ENCODE data around the gene SLC25A18. TPM values are rescaled to one million over a fixed set of nuclear protein-coding genes. Genes with fewer than 3 reads are reported as not detected.
"Not testable (repeated sequence)": the region's sequence is repeated elsewhere in the genome, so short reads cannot be mapped to it uniquely, and the experiment has no call there.

SLC25A18 gene, protein sequence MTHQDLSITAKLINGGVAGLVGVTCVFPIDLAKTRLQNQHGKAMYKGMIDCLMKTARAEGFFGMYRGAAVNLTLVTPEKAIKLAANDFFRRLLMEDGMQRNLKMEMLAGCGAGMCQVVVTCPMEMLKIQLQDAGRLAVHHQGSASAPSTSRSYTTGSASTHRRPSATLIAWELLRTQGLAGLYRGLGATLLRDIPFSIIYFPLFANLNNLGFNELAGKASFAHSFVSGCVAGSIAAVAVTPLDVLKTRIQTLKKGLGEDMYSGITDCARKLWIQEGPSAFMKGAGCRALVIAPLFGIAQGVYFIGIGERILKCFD
- total RNA-seq, result 1 to 10 TPM in 1 of 2 donors, under 1 TPM in 1; 0.76 to 1.2 TPM
- long read RNA-seq, donor 1, result 0 reads
- long read RNA-seq, donor 2, partial matches to known transcripts, result 0 of 1 reads
- long read RNA-seq, donor 2, other reads (novel, unspliced or antisense), result 1 of 1 reads

DNA sequence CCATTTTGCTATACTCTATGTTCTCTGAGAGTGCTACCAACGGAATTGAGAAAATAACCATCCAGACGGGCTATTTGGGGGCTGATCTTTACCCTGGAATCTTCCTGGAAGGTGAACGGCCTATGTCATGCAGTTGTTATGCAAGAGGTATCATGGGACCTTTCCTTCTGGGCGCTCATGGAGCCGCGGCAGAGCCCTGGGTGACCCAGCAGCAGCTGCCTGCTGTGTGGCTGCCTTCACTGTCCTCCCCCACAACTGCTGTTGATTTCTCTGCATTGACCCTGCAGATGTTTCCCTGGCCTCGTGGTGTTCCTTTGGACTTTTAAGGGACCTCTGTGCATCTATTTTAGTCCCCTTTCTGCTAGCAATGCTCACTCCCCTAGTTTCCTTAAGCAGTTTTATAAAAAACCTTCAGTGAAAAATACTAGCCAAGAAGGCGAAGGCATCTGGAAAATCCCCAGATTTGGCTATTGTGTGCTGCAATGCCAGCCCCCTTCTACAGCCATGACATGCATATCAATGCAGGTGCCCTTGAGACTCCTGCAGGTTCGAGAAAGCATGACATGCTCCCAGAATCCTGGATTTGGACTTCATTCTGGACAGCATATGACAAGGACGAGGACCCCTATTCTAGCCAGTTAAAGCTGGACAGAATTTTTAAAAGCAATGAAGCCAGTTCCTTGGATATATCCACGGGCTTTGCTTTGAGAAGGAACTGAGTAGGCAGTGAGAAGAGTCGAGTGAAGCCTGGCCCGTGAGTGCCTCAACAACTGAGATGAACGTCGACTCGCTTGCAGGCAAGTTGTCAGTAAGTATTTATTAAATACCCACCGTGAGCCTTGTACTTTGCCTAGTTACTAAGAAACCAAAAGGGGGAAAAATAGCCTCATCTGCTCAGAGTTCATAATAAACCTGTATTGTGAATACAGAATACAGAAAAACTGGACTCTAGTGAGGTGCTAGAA is at the start of gene SLC25A18:
SLC25A18 (plus strand) TSS at position 593 of the 965 bp plus-strand sequence. CDS start 16,447 bp downstream, outside the sequence.
- intact Hi-C loops (cut with DNase I), result no loop called here
- DNase-seq (ENCODE audit: low spot score), result peak; percentile 78

DNA sequence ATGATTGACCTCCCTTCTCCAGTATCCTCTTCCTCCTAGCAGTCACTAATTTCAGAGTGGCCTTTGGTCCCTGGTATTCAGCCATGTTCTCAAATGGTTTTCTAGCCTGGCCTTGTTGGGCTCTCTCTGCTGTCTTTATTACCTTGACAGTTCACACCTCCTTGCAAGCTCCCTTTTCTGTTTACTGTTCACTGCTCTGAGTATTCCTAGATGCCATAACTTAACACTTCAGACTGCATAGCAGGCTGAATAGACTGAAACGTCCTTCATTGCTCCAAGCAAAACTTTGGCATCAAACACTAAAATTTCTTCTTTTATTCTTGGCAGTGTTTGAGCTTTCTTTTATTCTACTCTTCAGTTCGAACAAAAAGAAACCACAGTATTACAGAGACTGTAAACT is 49.7 kb upstream of the SLC25A18 start:
- intact Hi-C loops (cut with DNase I), result no loop called here
- DNase-seq (ENCODE audit: low spot score), result no peak

DNA sequence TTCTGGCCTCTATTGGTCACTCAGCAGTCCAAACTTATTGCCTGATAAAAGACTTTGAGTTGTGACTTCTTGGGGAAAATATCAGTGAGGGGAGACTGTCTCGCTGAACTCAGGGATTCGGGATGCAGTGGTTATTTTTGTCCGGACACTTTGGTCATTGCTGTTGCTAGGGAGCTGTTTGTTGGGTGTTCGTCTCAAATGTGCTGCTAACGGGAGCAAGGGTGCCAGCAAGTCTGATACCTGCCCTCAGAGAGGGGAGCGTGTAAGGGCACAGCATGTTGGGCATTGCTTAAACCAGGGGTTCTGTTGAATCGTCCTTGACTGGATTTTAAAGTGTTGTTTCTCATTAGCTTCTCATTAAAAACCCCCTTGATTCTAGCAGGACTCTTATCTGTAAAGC is 49.2 kb upstream of the SLC25A18 start:
- intact Hi-C loops (cut with DNase I), result no loop called here
- DNase-seq (ENCODE audit: low spot score), result no peak

DNA sequence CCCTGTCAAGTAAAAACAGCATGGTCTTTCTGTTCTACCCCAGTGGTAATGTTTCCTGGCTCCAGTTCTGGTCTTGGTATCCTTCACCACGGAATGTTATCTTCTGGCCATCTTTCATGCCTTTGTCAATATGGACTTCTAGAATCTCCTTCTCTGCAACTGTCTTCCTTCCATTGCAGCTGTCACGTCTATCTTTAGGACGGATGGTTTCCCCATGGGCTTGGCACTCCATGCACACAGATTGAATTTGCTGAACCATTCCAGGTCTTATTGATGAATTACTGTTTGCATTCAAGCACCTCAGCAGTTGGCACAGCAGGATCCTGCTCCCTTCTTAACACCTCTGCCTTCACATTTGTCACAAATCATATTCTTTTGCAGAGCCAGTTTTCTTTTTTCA is 44.9 kb upstream of the SLC25A18 start:
- no peak for DNase-seq (ENCODE audit: low spot score)
- intact Hi-C loops (cut with DNase I), result no loop called here

DNA sequence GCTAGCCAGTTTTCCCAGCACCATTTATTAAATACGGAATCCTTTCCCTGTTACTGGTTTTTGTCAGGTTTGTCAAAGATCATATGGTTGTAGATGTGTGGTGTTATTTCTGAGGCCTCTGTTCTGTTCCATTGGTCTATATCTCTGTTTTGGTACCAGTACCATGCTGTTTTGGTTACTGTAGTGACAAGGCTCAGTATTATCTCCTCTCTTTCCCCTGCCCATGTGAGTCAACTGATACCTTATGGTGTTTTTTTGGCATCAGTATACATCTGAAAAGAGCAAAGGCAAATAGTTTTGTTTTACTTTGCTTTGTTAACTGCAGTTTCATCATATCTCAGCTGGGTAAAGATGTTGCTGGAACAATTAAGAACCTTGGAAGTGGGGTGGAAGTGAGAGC is 41.3 kb upstream of the SLC25A18 start:
- intact Hi-C loops (cut with DNase I); DNase-seq (ENCODE audit: low spot score): not testable (repeated sequence)

DNA sequence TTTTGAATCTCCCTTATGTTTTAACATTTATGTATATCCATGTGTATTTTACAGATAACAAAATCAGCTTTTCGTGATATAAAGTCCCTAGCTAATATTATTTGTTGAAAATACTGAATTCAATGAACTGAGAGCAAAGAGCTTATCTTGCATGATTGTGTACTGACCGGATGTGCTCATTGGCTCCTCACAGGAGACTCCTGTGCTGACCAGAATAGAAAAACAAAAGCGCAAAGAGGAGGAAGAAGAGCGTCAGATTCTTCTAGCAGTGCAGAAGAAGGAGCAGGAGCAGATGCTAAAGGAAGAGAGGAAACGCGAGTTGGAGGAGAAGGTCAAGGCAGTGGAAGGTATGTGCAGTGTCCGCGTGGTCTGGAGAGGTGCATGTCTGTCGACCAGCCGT is 39.4 kb upstream of the SLC25A18 start:
- intact Hi-C loops (cut with DNase I), result no loop called here
- no peak for DNase-seq (ENCODE audit: low spot score)

DNA sequence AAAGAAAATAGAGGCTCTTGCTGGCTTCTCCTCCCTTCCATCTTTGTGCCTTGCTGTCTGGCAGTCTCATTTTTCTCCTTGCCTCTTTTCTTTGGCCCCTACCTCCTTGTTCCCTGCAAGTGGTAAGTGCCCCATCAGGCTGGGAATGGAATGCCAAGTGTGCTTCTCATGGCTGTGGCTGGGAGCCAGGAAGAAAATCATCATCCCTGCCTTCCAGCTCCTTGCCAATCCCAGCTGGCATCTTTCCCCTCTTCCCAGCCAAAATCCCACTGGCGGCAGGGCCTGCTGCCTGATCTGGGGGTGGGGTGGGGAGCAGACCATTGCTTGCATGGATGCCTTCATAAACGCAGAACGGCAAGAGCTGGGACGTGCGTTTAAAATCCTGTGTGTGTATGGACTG is 27.0 kb upstream of the SLC25A18 start:
- DNase-seq (ENCODE audit: low spot score), result no peak
- intact Hi-C loops (cut with DNase I), result no loop called here

DNA sequence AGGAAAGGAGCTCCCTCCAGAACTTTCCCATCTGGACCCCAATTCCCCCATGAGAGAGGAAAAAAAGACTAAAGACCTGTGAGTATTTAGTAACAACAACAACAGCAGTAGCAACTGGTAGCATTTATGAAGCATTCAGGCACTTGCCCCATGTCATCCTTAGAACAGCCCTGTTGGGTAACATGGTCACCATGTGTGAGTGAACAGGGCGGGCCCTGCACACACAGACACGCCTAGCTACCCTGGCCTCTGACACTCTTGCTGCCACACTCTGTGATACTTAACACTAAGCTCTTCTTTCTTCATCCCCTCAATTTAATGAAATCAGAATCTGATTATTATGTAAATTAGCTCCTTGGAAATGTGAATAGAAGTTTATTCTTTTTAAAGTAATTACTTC is 26.1 kb upstream of the SLC25A18 start:
- DNase-seq (ENCODE audit: low spot score), result no peak

DNA sequence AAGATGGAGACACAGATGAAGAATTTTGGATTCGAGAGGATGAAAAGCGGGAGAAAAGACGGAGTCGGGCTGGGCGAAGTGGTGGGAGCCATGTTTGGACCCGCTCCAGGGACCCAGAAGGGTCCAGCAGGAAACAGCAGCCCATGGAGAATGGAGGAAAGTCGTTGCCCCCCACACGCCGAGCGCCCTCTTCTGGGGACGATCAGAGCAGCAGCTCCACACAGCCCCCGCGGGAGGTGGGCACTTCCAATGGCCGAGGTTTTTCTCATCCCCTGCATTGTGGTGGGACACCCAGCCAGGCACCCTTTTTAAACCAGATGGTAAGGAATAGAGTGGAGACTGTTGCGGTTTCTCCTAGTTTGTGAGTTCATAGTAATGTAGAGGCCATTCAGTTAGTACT is 22.8 kb upstream of the SLC25A18 start:
- intact Hi-C loops (cut with DNase I), result no loop called here
- no peak for DNase-seq (ENCODE audit: low spot score)

More for the DNA sequence above, 26.1 kb upstream of the SLC25A18 start:
- intact Hi-C loops (cut with DNase I), result no loop called here

DNA sequence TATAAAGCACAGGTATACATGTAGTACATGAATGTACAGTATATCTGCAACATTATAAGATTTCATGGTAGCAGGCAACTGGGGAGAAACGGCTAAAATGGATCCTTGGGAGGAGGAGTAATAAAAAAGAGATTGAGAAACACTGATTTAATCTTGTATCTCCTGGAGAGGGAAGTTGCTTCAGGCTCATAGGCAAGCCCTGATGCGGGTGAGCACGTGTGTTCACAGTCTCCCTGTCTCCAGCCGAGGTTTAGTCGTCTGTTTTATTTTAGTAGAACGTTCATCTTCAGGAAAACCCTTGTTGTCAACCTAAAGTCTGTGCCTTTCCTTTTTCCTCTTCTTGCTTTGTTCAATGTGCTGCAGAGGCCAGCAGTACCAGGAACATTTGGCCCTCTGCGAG is 21.8 kb upstream of the SLC25A18 start:
- intact Hi-C loops (cut with DNase I), result no loop called here
- DNase-seq (ENCODE audit: low spot score), result no peak

DNA sequence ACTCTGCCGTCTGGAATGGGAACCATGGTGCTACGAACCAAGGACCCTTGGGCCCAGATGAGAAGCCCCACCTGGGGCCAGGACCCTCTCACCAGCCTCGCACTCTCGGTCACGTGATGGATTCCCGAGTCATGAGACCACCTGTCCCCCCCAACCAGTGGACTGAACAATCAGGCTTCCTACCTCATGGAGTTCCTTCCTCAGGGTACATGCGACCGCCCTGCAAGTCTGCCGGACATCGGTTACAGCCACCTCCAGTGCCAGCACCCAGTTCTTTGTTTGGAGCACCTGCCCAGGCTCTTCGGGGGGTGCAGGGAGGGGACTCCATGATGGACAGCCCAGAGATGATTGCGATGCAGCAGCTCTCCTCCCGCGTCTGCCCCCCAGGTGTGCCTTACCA is 20.8 kb upstream of the SLC25A18 start:
- intact Hi-C loops (cut with DNase I), result no loop called here
- no peak for DNase-seq (ENCODE audit: low spot score)

DNA sequence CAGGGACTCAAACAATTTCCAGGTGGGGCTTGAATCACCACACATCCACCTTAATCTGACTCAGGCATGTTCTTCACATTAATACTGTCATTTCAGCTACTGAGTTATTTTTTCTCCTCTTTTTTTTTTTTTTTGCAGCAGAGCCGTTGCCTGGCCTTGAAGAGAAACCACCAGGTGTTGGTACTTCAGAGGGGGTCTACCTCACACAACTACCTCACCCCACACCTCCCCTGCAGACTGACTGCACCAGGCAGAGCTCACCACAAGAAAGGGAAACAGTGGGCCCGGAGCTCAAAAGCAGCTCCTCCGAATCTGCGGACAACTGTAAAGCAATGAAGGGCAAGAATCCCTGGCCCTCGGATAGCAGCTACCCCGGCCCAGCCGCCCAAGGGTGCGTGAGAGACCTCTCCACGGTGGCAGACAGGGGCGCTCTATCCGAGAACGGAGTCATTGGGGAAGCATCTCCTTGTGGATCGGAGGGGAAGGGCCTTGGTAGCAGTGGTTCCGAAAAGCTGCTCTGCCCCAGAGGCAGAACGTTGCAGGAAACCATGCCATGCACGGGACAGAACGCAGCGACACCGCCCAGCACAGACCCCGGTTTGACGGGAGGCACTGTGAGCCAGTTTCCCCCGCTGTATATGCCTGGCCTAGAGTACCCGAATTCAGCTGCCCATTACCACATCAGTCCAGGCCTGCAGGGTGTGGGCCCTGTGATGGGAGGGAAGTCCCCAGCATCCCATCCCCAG is 15.1 kb upstream of the SLC25A18 start:
- intact Hi-C loops (cut with DNase I), result no loop called here
- DNase-seq (ENCODE audit: low spot score), result no peak

DNA sequence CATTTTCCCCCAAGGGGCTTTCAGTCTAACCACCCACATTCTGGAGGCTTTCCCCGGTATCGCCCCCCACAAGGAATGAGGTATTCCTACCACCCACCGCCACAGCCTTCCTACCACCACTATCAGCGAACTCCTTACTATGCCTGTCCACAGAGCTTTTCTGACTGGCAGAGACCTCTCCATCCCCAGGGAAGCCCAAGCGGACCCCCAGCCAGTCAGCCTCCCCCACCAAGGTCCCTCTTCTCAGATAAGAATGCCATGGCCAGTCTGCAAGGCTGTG is 14.6 kb upstream of the SLC25A18 start:
- no peak for DNase-seq (ENCODE audit: low spot score)
- intact Hi-C loops (cut with DNase I), result no loop called here

DNA sequence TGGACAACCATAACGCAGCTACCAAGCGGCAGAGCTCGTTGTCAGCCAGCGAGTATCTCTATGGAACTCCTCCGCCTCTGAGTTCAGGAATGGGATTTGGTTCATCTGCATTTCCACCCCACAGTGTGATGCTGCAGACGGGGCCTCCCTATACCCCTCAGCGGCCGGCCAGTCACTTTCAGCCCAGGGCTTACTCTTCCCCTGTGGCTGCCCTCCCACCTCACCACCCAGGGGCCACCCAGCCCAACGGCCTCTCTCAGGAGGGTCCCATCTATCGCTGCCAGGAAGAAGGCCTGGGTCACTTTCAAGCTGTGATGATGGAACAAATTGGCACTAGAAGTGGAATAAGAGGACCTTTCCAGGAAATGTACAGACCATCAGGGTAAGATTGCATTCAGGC is 14.1 kb upstream of the SLC25A18 start:
- no peak for DNase-seq (ENCODE audit: low spot score)
- intact Hi-C loops (cut with DNase I), result no loop called here

DNA sequence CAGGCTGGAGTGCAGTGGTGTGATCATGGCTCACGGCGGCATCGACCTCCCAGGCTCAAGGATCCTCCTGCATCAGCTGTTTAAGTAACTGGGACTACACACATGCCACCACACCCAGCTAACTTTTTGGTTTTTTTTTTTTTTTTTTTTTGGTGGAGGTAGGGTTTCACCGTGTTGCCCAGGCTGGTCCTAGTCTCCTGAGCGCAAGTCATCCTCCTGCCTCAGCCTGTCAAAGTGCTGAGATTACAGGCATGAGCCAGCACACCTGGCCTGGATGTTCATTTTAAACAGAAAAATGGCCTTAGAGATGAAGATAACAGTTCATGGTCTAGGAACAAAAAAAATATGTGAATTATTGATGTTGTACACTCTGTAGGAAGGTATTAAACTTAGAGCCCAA is 13.6 kb upstream of the SLC25A18 start:
- no peak for DNase-seq (ENCODE audit: low spot score)
- intact Hi-C loops (cut with DNase I), result no loop called here

DNA sequence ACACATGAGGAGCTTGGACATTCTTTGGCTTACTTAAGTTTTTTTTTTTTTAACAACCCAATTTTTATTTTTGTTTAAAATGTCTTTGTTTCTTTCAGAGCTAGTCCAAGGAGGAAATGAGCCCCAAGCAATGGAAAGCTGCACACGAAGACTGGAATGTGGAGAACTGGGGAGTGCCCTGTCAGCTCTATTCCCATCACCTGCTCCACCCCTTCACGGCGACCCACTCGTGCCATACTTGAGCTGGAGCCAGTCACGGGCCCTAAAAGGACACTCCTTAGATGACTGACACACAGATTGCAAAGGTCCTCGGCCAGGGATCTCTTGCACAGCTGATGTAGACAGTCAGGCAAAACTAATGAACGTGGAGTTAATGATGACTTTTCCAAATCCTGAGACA is 10.6 kb upstream of the SLC25A18 start:
- intact Hi-C loops (cut with DNase I), result no loop called here
- DNase-seq (ENCODE audit: low spot score), result no peak

DNA sequence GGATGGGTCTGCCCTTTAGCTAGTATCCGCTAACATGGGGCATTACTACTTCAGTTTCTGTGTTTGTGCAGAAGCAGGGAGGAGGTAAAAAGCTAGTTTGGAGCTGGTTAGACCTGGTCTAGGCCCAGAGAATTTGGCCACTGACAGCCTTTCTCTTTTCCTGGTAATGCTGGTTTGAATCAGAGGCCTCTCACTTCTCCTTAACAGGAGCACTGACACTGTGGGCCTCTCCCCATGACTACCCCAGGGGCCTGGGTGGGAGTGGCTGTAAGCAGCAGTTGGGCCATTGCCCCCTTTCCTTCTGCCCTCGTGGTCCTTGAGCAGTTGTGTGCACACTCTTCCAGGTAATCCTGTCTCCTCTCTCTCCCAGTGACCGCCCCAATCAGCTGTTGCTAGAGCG is 8.5 kb upstream of the SLC25A18 start:
- DNase-seq (ENCODE audit: low spot score), result no peak
- intact Hi-C loops (cut with DNase I), result no loop called here

DNA sequence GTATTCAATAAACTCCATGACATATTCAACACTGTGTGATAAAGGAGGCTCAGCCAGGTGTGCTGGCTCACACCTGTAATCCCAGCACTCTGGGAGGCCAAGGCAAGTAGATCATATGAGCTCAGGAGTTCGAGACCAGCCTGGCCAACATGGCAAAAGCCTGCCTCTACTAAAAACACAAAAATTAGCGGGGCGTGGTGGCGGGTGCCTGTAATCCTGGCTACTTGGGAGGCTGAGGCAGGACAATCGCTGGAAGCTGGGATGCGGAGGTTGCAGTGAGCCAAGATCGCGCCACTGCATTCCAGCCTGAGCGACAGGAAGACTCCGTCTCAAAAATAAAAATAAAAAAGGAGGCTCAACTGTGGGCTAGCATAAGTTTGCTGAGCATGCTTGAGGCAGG is 4.1 kb upstream of the SLC25A18 start:
- intact Hi-C loops (cut with DNase I), result no loop called here
- peak; percentile 52 for DNase-seq (ENCODE audit: low spot score)

DNA sequence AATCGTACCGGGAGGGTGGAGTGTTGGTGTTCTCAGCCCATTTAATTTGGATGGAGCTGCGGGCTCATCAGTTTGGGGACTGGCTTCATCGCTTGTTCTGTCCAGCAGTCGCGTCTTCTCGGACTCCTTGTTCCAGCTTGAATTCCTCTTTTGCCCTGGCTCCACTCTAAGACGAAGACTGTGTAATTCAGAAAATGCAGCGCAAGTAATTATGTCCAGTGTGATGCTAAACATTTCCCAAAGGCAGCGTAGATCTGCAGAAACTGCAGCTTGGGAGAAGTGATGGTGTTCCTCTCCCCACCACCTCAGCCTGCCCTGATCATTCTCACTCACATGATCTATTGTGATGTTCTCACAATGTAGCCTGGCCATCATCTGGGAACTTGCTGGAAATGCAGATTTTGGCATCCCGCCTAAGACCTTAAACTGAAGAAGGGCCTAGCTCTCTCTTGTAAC is 666 bp downstream of the SLC25A18 start:
- intact Hi-C loops (cut with DNase I), result no loop called here
- no peak for DNase-seq (ENCODE audit: low spot score)
